ENCODE results near the gene ZNF343.
"Not testable (repeated sequence)": the region's sequence is repeated elsewhere in the genome, so short reads cannot be mapped to it uniquely, and the experiment has no call there.

ZNF343 gene

GRCh38 chr20:2508631-2509467 lies at the start of gene ZNF343:
ZNF343 (minus strand) TSS chr20:2508915; CDS start chr20:2493895, 15,020 bp downstream.
- peak; percentile 95 for DNase-seq

GRCh38 chr20:2557873-2558580 lies 49.3 kb upstream of the ZNF343 start:
- no peak for DNase-seq

- no peak for DNase-seq
Measured at GRCh38 chr20:2545594-2545993, 36.9 kb upstream of the ZNF343 start.

GRCh38 chr20:2544211-2544610 lies 35.5 kb upstream of the ZNF343 start:
- no peak for DNase-seq

GRCh38 chr20:2542361-2542760 lies 33.6 kb upstream of the ZNF343 start:
- no peak for DNase-seq

- no peak for DNase-seq
Measured at GRCh38 chr20:2541940-2542339, 33.2 kb upstream of the ZNF343 start.

GRCh38 chr20:2538931-2539720 lies 30.4 kb upstream of the ZNF343 start:
- no peak for DNase-seq

GRCh38 chr20:2538356-2538755 lies 29.6 kb upstream of the ZNF343 start:
- no peak for DNase-seq

- no peak for DNase-seq
Measured at GRCh38 chr20:2537101-2537500, 28.4 kb upstream of the ZNF343 start.

- no peak for DNase-seq
Measured at GRCh38 chr20:2536560-2536986, 27.9 kb upstream of the ZNF343 start, which contains the start of gene TMC2. TMC2 (plus strand) TSS chr20:2536573; CDS start chr20:2536622, 49 bp downstream.

- no peak for DNase-seq
Measured at GRCh38 chr20:2535711-2536559, 27.2 kb upstream of the ZNF343 start.

GRCh38 chr20:2533118-2533517 lies 24.4 kb upstream of the ZNF343 start:
- no peak for DNase-seq

GRCh38 chr20:2528671-2529271 lies 20.1 kb upstream of the ZNF343 start:
- DNase-seq, result no peak

- DNase-seq, result no peak
Measured at GRCh38 chr20:2527762-2528161, 19.0 kb upstream of the ZNF343 start.

- not testable (repeated sequence) for DNase-seq
Measured at GRCh38 chr20:2526218-2526583, 17.5 kb upstream of the ZNF343 start.

- peak; percentile 49 for DNase-seq
Measured at GRCh38 chr20:2524709-2525506, 16.2 kb upstream of the ZNF343 start.

GRCh38 chr20:2523919-2524708 lies 15.4 kb upstream of the ZNF343 start:
- DNase-seq, result peak; percentile 88

GRCh38 chr20:2522826-2523429 lies 14.2 kb upstream of the ZNF343 start:
- peak; percentile 31 for DNase-seq

Data from hematopoietic multipotent progenitor cell treated with erythropoietin and hydrocortisone succinate and interleukin-3 and kit ligand, for 6 days (in vitro differentiated cells).